K562 (cell line): Measurements from ENCODE around the gene MBD2. TPM values are rescaled to one million over a fixed set of nuclear protein-coding genes. Genes with fewer than 3 reads are reported as not detected.

ENCODE experiments used
- ATAC-seq: fragments of 200-7000 bp; cut with Tn5 transposase; 3 replicates; pipeline ENCODE4 v1.9.1; 2020; ENCODE audit warnings: moderate library complexity
- BruUV-seq: library from RNA; stranded (reverse); fragments of 400-500 nt; replicated peaks from 2 replicates; lab custom pipeline; 2021; lab: Mats Ljungman, UMichigan
- CTCF ChIA-PET: fragments of 300-600 bp; formaldehyde crosslinking; extraction: SDS; loops from one replicate; lab custom pipeline; 2021; ENCODE audit warnings: low intra/inter-chr PET ratio; lab: Yijun Ruan, JAX
- POLR2A ChIA-PET: fragments of 300-600, 350-650 bp; sonication (Branson Sonifier 250); formaldehyde crosslinking; extraction: SDS; loops from one replicate; lab custom pipeline; 2021; ENCODE audit warnings: antibody characterized with exemption, inconsistent platforms; lab: Yijun Ruan, JAX
- DNase-seq, 4 experiments: peaks; one replicate each; pipeline versions ENCODE4 v3.0.0 to v3.0.0-alpha.2; 2011 to 2018; ENCODE audit warnings: low spot score in 3 of 4, mixed read lengths in 3 of 4; ENCODE audit errors: extremely low read depth in 1 of 4
- FAIRE-seq: peaks from 2 replicates; lab custom pipeline; 2011; peaks lifted over from hg19 to GRCh38; lab: Jason Lieb, UNC
- H2AFZ ChIP-seq: 2 replicates; pipeline ENCODE4 v1.6.0; 2011; ENCODE audit warnings: low read depth, low read length, control low read depth, inconsistent platforms
- H3K27ac ChIP-seq: fragments of 200-600 bp; 3 replicates; pipeline ENCODE4 v1.8.0; 2011; ENCODE audit warnings: low read depth, mild to moderate bottlenecking, control low read depth, inconsistent platforms, low read length, moderate library complexity, mixed read lengths; ENCODE audit errors: extremely low read depth
- H3K27me3 ChIP-seq, 2 experiments: fragments of 300-600 bp in 1 of 2; 2 replicates in 1 of 2; 3 replicates in 1 of 2; pipeline versions ENCODE4 v1.6.0 to v1.8.0; 2011; ENCODE audit warnings: inconsistent platforms in 2 of 2, low read length in 2 of 2, mild to moderate bottlenecking in 1 of 2, mixed read lengths in 1 of 2, moderate library complexity in 1 of 2; ENCODE audit not compliant: control insufficient read depth in 2 of 2, insufficient read depth in 2 of 2
- H3K36me3 ChIP-seq: fragments of 300-600 bp; 3 replicates; pipeline ENCODE4 v1.8.0; 2011; ENCODE audit warnings: mild to moderate bottlenecking, low read length, inconsistent platforms; ENCODE audit not compliant: control insufficient read depth, insufficient read depth
- H3K4me1 ChIP-seq, 2 experiments: fragments of 200-600 bp in 1 of 2; replicated peaks in 1 of 2; 2 replicates in 1 of 2; 3 replicates in 1 of 2; pipeline versions ENCODE4 v1.5.1 to v1.8.0; 2011; ENCODE audit warnings: inconsistent platforms in 2 of 2, low read length in 2 of 2, mild to moderate bottlenecking in 1 of 2, mixed read lengths in 1 of 2, moderate library complexity in 1 of 2; ENCODE audit not compliant: control insufficient read depth in 2 of 2, insufficient read depth in 2 of 2
- H3K4me2 ChIP-seq: 2 replicates; pipeline ENCODE4 v1.6.1; 2011; ENCODE audit warnings: low read length, control low read depth, inconsistent platforms, mixed read lengths; ENCODE audit not compliant: insufficient read depth
- H3K4me3 ChIP-seq: fragments of 200-600 bp; sonication (generic), shearing (Covaris generic); 2 replicates; pipeline ENCODE4 v1.5.1; 2016; ENCODE audit warnings: control low read depth, inconsistent platforms
- H3K79me2 ChIP-seq: fragments of 200-600 bp; 3 replicates; pipeline ENCODE4 v1.8.0; 2011; ENCODE audit warnings: low read length, inconsistent platforms; ENCODE audit not compliant: control insufficient read depth, insufficient read depth
- H3K9ac ChIP-seq, 2 experiments: 2 replicates each; pipeline versions ENCODE4 v1.6.0 to v1.6.1; 2011; ENCODE audit warnings: low read depth in 2 of 2, low read length in 2 of 2, control low read depth in 1 of 2, inconsistent platforms in 1 of 2, mild to moderate bottlenecking in 1 of 2, mixed read lengths in 1 of 2; ENCODE audit not compliant: insufficient read depth in 1 of 2
- H3K9me1 ChIP-seq: one replicate; pipeline ENCODE4 v1.6.0; 2011; ENCODE audit warnings: inconsistent platforms, mild to moderate bottlenecking, low read length, moderate library complexity; ENCODE audit not compliant: control insufficient read depth, insufficient read depth
- H3K9me3 ChIP-seq: replicated peaks from 2 replicates; pipeline ENCODE4 v1.5.1; 2011; ENCODE audit warnings: low read depth, low read length, inconsistent platforms; ENCODE audit not compliant: control insufficient read depth, insufficient read depth
- H4K20me1 ChIP-seq: replicated peaks from 2 replicates; pipeline ENCODE4 v1.6.1; 2011; ENCODE audit warnings: low read length, inconsistent platforms, mixed read lengths; ENCODE audit not compliant: control insufficient read depth, insufficient read depth
- BCL6 ChIP-seq: fragments of 250-450 bp; sonication (Bioruptor Pico); IDR thresholded peaks from 2 replicates; pipeline ENCODE4 v1.4.0; 2020
- CTCF ChIP-seq, 3 experiments: IDR thresholded peaks in 2 of 3; conservative IDR thresholded peaks in 1 of 3; 2 replicates each; pipeline ENCODE4 v1.5.1; 2011 to 2012; ENCODE audit warnings: low read length in 3 of 3, mild to moderate bottlenecking in 3 of 3, control low read depth in 2 of 3, improper control_type of control experiment in 1 of 3, inconsistent platforms in 1 of 3, low read depth in 1 of 3, mixed read lengths in 1 of 3, moderate library complexity in 1 of 3; ENCODE audit not compliant: insufficient read depth in 2 of 3
- NFIC ChIP-seq: fragments of 450-650 bp; IDR thresholded peaks from 2 replicates; pipeline ENCODE4 v1.6.1; 2017; ENCODE audit warnings: mild to moderate bottlenecking, inconsistent platforms
- NR2C1 ChIP-seq, 2 experiments: fragments of 450-650 bp; IDR thresholded peaks; 2 replicates each; pipeline ENCODE4 v1.6.1; 2017; ENCODE audit warnings: mild to moderate bottlenecking in 2 of 2, antibody characterized with exemption in 1 of 2, inconsistent platforms in 1 of 2, missing compliant biosample characterization in 1 of 2, missing genetic modification characterization in 1 of 2
- PBX2 ChIP-seq, 2 experiments: IDR thresholded peaks in 1 of 2; conservative IDR thresholded peaks in 1 of 2; 2 replicates each; pipeline ENCODE4 v1.6.1; 2016; ENCODE audit warnings: low read depth in 2 of 2, mild to moderate bottlenecking in 1 of 2, missing compliant biosample characterization in 1 of 2, missing genetic modification characterization in 1 of 2, moderate library complexity in 1 of 2
- RBM34 ChIP-seq: fragments of 200-400 bp; formaldehyde crosslinking; IDR thresholded peaks from 2 replicates; pipeline ENCODE4 v1.6.1; 2018; ENCODE audit warnings: low read length, borderline replicate concordance; ENCODE audit not compliant: insufficient read depth
- SPI1 ChIP-seq: IDR thresholded peaks from 2 replicates; pipeline ENCODE4 v1.6.1; 2011; ENCODE audit warnings: low read depth, low read length, control low read depth, borderline replicate concordance
- ZNF507 ChIP-seq: conservative IDR thresholded peaks from 2 replicates; pipeline ENCODE4 v1.6.1; 2017; ENCODE audit warnings: missing genetic modification characterization, missing compliant biosample characterization
- WGBS: fragments of 100-300 bp; shearing (Covaris generic); methylation state at CpG from one replicate; pipeline ENCODE4 v1.1.6; 2016; ENCODE audit warnings: low coverage, mixed read lengths; ENCODE audit not compliant: insufficient coverage; ENCODE audit errors: missing lambda C conversion rate; 5-methylcytosine and 5-hydroxymethylcytosine counted together
- in situ Hi-C: fragments of 300-500 bp; cut with MboI; formaldehyde crosslinking; loops from 4 replicates; pipeline ENCODE4 v1.15.0; 2018; ENCODE audit warnings: inconsistent platforms, mixed read lengths
- intact Hi-C: fragments of 100-400 bp; cut with micrococcal nuclease; formaldehyde crosslinking; loops from 2 replicates; pipeline ENCODE4 v1.14.2; 2022
- polyA plus RNA-seq, 8 experiments: library from polyadenylated mRNA; depleted of rRNA in 4 of 8; stranded (reverse) in 5 of 8; unstranded in 3 of 8; fragments of >200 nt; fragmentation: Nextera tagmentation in 2 of 8; fragmentation: Illumina TruSeq in 1 of 8; extraction: Ambion mirVana in 2 of 8; extraction: Trizol in 1 of 8; gene quantifications; 2 replicates each; pipeline versions ENCODE4 v1.2.1 to v1.2.3, GENCODE V29; 2011 to 2014; ENCODE audit warnings: inconsistent platforms in 1 of 8, missing spikeins in 1 of 8
- total RNA-seq, 7 experiments: library from RNA; depleted of rRNA in 6 of 7; stranded (reverse); fragments of >200 nt in 6 of 7; fragmentation: Illumina TruSeq in 2 of 7; extraction: Trizol in 2 of 7; gene quantifications; 2 replicates each; pipeline versions ENCODE4 v1.2.1 to v1.2.3, GENCODE V29; 2011 to 2021; ENCODE audit warnings: low replicate concordance in 1 of 7
- TF ChIP-seq, protein P1 (sequence below): fragments of 450-650 bp; IDR thresholded peaks from 2 replicates; pipeline ENCODE4 v1.6.1; 2016; ENCODE audit warnings: low read depth, mild to moderate bottlenecking, moderate library complexity

MBD2 gene
- total and polyA plus RNA-seq, 9 of the 15 experiments (the other 6 are each of a cell fraction or from before 2014, with no cell fraction given) = 4.4 to 40.2 (median 13.9) TPM

DNA sequence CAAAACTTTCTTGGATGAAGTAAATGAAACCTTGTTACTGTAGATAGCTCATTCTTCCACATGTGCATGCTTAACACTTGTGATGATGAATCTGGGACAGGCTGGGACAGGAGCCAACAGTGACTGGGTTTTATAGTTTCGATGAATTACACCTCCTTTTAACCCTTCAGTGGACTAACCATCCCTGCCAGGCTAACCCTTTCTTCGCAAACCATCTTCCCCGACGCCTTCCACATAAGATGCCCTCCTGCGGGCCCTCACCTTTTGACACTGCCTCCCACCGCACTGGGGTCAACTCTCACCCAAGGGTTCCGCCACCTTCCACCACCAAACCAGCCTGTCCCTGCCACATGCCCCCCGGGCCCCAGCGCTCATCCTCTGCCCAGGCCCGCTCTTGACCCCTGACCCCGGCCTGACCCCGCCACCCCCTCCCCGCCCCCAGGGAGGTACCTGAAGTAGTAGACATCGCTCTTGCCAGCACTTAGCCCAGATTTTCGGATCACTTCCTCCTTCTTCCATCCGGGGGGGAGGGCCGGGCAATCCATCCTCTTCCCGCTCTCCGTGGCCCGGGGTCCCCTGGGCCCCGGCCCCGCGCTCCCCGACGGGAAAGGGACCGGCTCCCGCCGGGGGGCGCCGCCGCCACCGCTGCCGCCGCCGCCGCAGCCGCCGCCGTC is 764 bp downstream of the MBD2 start:
- H3K9me1 ChIP-seq = no peaks in the 10 kb centered on the region
- 5% methylated on average over 13 of the region's 39 CpGs for WGBS
- H3K27ac ChIP-seq = peak overlapping the region; percentile 36; the same call in 1 of the 3 replicates
- DNase-seq (peak; percentile 17 to 54 (median 28)), ATAC-seq (0 out of 3 replicates have a peak, but pooled peaks have one; percentile 5), FAIRE-seq (peak; percentile 73)
- no peaks in the 10 kb centered on the region for H3K36me3 ChIP-seq
- H3K4me3 ChIP-seq = peak overlapping the region; percentile 52
- no peak overlapping the region for H2AFZ ChIP-seq
- peak overlapping the region; percentile 28 to 87; a peak in 2 of 4 replicates for H3K9ac ChIP-seq
- H3K4me1 ChIP-seq = no peaks in the 10 kb centered on the region; a peak in 3 of 5 replicates
- in situ Hi-C loops (no loop called here), intact Hi-C loops (loop anchor here (1.0 kb wide), 1 partner anchor 46 kb away; the partner anchor contains the start of gene POLI)
- ChIA-PET POLR2A (interaction anchor here (1.1 to 1.6 kb wide), 3 partner anchors 12 to 134 kb away, joined by 3 to 5 read pairs (median 3); partner anchors contain the start of genes C18orf54 and STARD6), CTCF (no interaction called here)
- peak overlapping the region; percentile 87 for H3K4me2 ChIP-seq
- BruUV-seq = no TSS peak
- H4K20me1 ChIP-seq = no peaks in the 10 kb centered on the region
- H3K27me3 ChIP-seq = no peaks in the 10 kb centered on the region
- H3K9me3 ChIP-seq = no peaks in the 10 kb centered on the region
- H3K79me2 ChIP-seq = peaks cover 50% of the 10 kb centered on the region
- TF ChIP-seq SPI1 (peak; percentile 43; the same call in 1 of the 2 replicates), CTCF (IDR thresholded peaks at IDR 0.05 in 2 of 3, conservative IDR thresholded peaks at IDR 0.05 in 1 of 3; ENCODE audit: insufficient read depth in 2 of 3, low read depth in 1 of 3, low read length in 3 of 3) (no peak), PBX2 (CRISPR knock-in tag; IDR thresholded peaks at IDR 0.05; ENCODE audit: low read depth) (no peak), PBX2 (tag; conservative IDR thresholded peaks at IDR 0.05; ENCODE audit: low read depth) (peak; percentile 40), NR2C1 (IDR thresholded peaks at IDR 0.05) (peak; percentile 82), NR2C1 (tag; IDR thresholded peaks at IDR 0.05) (peak; percentile 81), NFIC (peak; percentile 73), BCL6 (no peak), ZNF507 (no peak), RBM34 (no peak)
- TF ChIP-seq, protein P1, sequence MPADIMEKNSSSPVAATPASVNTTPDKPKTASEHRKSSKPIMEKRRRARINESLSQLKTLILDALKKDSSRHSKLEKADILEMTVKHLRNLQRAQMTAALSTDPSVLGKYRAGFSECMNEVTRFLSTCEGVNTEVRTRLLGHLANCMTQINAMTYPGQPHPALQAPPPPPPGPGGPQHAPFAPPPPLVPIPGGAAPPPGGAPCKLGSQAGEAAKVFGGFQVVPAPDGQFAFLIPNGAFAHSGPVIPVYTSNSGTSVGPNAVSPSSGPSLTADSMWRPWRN = no peak
